Femur (tissue), 1 donor: ENCODE data around the gene ALDH3B1.

Source experiments
- DNase-seq: peaks from one replicate; pipeline ENCODE4 v3.0.0-alpha.2; 2017

The ALDH3B1 gene

DNA sequence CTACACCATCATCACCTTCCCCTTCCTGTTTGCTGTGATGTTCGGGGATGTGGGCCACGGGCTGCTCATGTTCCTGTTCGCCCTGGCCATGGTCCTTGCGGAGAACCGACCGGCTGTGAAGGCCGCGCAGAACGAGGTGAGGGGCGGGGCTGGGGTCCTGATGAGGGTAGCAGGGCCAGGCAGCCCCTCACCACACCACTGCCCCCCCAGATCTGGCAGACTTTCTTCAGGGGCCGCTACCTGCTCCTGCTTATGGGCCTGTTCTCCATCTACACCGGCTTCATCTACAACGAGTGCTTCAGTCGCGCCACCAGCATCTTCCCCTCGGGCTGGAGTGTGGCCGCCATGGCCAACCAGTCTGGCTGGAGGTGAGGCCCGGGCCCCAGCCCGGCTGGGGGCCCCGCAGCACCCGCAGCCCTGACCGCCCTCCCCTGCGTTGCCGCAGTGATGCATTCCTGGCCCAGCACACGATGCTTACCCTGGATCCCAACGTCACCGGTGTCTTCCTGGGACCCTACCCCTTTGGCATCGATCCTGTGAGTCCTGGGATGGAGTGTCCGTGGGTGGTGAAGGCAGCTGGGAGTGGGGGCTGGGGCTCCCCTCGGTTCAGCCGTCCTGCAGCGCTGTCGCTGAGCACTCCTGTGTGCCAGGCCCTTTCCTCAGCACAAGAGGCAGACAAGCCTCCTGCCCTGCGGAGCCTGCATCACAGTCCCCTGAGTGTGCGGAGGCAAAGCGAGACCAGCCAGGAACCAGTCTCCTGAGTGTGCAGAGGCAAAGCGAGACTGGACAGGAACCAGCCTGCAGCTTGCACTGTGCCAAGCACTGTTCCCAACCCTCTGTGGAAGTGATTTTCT lies 37.5 kb downstream of the ALDH3B1 start:
- DNase-seq: no peak

DNA sequence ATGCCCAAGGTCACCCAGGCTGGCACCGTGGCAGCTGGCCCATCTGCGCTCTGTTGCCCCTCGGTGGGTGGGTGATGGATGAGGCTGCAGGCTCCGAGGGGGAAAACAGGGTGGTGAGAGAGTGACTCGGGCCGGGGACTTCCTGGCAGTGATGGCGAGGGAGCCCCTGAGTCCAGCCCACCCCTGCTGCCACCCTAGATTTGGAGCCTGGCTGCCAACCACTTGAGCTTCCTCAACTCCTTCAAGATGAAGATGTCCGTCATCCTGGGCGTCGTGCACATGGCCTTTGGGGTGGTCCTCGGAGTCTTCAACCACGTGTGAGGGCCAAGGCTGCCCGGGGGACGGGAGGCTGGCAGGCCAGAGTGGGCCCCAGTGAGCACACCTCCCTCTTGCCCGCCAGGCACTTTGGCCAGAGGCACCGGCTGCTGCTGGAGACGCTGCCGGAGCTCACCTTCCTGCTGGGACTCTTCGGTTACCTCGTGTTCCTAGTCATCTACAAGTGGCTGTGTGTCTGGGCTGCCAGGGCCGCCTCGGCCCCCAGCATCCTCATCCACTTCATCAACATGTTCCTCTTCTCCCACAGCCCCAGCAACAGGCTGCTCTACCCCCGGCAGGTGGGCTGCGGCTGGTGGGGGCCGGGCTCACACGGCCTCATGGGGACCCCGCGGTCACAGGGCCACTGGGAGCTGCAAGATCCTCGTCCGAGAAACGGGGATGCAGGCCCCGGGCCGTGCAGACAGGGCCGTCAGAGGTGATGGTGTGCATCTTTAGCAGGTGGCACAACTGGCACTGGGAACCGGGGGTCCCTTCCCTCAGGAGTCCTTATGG lies 38.8 kb downstream of the ALDH3B1 start:
- DNase-seq: no peak

DNA sequence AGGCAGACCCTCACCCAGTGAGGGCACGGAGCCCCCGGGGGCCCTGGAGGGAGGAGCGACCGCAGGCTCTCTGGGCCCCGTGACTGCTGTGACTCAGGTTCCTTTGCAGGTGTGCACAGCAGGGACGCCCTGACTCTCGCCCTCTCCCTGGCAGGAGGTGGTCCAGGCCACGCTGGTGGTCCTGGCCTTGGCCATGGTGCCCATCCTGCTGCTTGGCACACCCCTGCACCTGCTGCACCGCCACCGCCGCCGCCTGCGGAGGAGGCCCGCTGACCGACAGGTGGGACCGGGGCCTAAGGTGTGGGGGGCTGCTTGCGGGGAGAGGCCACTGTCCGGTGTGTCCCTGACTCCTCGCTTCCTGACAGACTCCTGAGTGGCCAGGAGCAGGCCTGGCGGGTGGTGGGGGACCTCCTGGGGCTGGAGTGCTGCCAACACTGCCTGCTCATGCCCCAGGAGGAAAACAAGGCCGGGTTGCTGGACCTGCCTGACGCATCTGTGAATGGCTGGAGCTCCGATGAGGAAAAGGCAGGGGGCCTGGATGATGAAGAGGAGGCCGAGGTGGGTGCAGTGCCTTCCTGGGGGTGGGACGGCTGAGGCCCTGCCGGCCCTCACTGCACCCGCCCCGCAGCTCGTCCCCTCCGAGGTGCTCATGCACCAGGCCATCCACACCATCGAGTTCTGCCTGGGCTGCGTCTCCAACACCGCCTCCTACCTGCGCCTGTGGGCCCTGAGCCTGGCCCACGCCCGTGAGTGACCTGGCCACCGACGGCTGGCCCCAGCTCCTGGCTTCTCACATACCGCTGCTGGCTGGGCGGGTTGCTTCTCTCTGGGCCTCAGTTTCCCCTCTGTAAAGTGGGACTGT lies 39.6 kb downstream of the ALDH3B1 start:
- no peak for DNase-seq

DNA sequence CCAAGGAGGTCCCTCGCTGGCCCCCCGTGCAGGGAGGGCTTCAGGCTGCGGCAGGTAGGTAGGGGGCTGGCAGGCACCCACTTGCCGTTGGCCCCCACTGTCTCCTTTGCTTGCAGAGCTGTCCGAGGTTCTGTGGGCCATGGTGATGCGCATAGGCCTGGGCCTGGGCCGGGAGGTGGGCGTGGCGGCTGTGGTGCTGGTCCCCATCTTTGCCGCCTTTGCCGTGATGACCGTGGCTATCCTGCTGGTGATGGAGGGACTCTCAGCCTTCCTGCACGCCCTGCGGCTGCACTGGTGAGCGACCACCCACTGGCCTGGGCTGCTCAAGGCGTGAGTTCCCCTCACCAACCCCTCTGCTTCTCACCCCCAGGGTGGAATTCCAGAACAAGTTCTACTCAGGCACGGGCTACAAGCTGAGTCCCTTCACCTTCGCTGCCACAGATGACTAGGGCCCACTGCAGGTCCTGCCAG lies 40.3 kb downstream of the ALDH3B1 start:
- DNase-seq: no peak

DNA sequence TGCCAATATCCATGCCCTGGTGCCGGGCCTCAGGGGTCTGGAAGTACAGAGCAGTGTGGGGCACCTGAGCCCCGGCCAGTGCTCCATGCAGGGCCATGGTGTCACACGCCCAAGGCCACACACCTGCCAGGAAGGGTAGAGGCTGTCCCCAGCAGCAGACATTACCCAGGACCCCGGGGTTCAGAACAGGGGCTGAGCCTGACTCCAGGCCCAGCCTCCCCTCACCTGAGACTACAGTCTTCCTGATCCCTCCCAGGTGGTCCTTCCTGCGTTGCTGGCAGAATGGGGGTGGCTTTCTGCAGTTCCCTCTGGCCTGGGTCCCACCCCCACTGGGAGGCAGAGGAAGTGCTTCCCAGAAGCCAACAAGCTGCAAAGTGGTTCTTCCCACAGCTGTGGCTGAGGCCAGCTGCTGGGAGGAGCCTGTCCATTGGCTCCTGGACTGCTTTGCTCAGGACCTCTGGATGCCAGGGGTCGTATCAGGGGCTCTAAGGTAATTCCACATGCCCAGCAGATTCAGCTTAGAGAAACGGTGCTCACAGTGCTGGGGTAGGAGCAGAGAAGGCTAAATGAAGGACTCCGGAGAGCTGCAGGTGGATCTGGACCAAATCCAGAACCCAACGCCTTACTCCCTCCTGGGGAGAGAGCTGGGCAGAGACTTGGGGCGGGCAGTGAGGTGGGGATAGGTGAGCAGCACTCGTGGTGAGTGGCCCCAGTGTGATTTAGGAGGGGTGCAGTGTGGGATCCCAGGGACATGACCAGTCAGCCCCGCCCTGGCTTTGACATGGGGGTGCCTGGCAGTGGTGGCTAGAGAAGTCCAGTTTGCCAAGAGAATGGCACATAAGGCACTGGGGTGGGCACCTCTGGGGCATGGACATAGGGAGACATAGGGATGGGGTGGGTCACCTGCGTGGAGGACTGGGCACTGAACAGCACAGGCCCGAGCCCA lies 41.3 kb downstream of the ALDH3B1 start:
- no peak for DNase-seq

DNA sequence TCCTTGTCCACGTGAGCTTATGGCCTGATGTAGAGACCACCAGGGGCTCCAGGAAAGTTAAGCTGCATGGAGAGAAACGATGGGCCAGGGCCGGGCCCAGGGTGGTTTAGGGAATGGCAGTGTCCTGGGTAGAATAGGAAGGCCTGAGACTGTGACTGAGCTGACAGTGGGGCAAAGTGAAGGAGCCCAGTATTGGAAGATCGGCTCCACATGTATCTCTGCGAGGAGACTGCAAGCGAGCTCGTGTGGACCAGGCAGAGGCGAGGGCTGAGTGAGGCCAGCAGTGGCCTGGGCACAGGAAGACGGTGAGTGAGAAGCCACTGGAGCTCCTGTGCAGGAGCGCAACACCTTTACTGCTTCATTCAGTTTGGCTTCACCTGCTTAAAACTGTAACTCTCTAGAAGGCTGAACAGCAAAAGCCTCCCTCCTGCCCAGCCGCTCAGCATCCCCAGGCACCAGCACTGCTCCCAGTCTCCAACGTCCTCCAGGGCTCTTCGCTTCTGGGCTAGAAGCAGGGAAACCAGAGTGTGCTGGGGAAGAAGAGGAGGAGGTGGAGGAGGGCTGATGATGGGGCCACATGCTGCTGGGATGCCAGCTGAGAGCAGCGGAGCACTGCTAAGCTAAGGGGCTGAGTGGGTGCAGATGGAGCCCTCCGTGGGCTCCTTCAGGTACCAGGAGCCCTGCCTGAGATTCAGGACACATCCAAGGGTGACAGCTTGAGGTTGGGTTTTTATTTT lies 42.2 kb downstream of the ALDH3B1 start:
- no peak for DNase-seq

DNA sequence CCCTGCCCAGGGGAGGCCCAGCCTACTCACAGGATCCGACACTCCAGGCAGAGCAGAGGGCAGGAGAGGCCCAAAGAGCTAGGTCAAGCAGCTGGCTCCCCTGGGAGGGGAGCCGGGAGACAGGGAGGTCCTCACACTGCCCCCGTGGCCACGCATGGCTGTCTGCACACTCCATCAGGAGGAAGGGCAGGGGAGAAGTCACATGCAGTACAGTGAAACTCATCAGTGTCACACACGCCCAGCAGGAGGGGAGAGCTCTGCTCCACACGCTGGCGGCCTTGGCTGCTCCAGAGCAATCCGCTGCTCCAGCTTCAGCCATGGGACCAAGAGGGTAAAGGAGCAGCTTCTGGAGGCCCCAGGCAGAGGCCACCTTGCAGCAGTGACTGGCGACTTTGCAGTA lies 43.0 kb downstream of the ALDH3B1 start:
- DNase-seq: no peak

DNA sequence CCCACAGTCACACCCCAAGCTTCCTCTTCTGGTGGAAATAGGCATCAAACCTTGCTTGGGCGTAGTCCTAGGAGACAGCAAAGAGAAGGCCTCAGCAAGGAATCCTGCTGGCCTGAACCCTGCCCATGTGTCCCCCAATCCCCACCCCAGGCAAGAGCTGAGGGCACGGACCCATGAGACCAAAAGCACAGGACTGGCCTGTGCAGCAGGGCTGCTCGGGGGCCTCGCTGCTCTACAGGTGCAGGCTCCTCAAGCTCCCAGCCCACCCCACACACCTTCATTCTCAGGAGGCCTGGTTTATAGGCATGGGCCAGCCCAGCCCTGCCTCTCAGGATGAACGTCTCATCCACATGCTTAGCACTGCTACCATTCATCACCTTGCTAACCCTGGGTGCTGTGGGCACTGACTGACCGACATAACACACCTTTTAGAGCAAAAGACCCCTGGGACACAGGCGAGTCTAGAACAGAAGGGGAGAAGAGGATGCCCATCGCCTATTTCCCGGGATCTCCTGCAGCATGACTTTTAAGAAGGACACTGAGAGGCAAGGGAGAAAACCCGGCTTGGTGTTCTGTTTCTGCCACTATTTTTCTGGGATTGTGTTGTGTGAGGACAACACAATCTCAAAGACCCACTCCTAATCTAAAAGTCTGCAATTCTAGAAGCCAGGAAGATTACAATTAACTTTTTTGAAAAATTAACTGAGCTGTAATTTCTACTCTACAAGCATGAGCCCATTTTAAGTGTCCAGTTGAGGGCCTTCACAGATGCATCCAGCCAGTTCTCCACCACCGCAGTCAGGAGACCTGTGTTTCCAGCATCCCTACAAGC lies 44.1 kb downstream of the ALDH3B1 start:
- no peak for DNase-seq

DNA sequence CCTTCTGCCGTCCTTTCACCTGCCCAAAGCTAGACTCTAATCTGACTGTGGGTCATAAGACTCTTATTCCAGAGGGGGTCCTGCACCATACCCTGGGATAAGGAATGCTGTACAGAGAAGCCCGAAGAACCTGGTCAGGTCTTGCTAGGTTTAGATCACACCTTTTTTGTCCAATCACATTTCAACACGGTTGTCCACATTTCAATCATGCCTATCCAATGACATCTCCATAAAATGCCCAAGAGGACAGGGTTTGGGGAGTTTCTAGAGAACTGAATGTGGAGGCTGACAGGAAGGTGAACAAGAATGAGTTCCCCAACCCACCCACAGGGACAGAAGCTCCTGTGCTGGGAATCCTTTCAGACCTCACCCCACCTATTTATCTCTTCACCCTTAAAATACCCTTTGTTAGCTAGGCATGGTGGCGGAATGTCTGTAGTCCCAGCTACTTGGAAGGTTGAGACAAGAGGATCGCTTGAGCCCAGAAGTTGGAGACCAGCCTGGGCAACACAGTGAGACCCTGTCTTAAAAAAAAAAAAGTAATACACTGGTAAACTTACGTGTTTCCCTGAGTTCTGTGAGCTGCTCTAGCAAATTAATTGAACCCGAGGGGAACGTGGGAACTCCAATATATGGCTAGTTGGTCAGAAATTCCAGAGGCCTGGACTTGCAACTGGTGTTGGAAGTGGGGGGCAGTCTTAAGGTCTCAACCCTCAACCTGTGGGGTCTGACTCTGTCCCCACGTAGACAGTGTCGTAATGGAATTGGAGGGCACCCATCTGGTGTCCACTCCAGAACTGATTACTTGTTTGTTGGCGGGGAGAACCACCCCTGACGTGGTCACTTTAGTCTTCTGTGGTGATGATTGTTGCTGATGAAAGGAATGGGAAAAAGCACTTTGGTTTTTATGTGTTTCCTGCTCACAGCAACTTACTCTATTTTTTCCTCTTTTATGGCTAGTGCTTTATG lies 46.5 kb downstream of the ALDH3B1 start:
- no peak for DNase-seq

DNA sequence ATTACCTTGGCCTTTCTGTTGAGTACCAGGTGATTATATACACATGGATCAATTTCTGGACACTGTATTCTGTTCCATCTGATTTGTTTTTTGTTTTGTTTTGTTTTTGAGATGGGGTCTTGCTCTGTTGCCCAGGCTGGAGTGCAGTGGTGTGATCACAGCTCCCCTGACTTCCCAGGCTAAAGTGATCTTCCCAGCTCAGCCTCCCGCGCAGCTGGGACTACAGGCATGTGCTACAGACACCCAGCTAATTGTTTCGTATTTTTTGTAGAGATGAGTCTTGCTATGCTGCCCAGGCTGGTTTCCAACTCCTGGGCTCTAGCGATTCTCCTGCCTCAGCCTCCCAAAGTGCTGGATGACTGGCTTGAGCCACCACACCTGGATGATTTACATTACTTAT lies 47.7 kb downstream of the ALDH3B1 start:
- DNase-seq: no peak

DNA sequence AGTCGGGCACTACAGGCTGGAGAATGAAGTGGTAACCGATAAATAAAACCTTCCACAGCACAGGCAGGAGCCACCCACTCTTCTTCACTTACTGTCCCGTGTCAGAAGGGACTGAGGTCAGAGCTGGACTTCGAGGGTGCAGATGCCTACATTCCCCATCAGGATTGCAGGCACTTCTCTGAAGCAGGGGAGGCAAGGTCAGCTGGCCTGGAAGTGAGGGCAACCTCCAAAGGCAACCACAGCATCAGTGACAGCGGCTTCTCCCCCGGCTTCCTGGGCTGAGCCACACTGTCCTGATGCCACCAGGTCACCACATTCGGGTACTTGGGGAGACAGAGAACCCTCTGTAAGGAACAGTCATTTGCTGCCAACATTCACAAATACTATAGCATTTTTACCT lies 51.4 kb downstream of the ALDH3B1 start:
- DNase-seq: no peak

DNA sequence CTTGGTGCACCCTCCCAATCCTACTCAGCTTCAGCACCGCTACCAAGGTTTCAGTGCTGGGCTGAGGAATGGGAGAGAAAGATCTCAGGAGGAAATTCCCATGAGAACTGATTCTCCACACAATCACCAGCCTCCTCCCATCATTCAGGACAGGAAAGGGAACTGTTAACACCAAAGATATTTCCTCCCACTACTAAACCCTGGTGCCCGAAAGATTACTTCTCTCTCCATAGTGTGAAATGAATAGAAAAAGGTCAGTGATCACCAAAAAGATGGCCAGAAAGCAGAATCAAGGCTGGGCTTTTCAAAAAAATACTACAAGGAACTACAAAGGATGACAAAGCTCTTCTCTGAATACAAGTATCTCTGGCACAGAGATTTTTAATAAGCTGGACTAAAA lies 54.8 kb downstream of the ALDH3B1 start:
- DNase-seq: no peak

DNA sequence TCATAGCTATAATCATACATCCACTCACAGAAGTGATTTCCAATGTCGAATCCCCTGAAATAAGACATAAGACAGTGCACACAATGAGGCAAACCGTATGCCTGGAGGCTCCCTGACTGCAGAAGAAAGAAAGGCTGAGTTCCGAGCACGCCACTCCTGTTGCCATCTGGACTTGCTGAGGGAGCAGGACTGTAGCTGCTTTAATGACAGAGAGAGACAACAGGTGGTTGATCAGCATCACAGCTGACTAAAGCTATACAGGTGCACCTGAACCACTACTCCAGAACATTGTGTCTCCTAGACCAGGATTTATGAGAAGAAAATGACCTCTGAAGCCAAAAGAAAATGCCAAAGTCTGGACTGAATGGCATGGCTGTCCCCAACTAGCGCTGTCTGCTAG lies 55.7 kb downstream of the ALDH3B1 start:
- no peak for DNase-seq

DNA sequence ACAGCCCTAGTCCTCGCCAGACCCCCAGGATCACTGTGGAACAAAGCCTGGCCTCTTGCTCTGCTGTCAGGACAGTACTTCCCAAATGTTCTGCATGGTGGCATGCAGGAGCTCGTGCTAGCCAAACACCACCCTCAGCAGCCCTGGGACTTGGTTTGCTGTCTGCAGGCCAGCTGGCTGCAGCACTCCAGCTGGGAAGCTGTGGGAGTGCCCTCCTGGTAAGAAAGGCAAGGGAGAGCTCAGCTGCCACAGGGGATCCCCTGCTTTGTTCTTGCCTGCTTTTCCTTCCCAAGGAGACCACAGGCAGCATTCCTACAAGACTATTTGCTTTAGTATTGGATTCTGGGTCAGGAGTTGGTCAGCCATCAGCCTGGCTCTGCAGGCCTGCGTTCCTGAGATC lies 56.6 kb downstream of the ALDH3B1 start:
- no peak for DNase-seq

DNA sequence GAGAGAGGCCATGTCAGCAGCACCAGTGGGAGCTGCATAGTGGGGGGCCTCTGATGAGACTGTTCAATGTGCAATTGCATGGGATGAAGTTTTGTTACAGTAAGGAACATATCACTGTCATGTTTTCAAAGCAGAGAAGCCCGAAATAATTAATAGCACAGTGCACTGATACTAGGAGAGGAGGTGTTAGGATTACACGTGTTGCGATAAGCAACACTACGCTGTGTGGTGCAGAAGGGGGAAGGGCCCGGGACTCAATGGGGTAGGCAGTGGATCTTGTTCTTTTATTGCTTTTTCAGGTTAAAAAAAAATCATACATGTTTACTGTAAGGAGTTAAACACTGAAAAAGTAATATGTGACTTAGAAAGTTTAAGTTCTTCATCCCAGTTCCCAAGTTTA lies 57.9 kb downstream of the ALDH3B1 start:
- no peak for DNase-seq

DNA sequence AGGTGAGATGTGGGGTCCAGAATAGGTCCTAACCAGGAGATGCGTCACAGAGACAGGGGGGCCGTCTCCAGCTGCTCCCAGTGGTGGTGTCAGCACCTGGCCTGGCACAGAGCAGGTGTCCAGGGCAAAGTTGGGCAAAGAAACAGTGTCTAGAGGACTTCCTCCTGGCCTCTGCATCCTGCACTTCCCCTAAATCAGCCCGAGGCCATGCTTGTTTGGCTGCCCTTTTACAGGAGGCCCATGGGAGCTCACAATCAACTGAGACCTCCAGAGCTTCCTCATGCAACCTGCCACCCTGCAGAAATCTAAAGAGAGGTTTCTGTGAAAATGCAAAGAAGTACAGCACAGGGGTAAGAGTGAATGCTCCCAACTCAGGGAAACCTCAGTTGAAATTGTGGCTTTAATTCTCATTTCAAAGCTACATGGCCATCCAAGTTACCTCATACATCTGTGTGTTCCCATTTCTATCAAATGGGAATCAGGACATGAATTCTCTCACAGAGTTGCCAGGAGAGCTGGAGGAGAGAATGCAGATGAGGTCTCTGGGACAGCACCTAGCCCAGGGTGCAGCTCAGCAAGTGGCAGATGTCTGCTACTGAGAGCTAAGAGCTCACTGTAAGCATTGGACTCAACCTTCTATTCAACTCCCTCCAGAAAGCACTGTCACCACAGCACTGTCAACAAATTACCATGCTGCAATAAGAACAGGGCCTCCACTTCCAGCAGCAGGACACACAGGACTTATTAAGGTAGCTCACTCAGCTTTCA lies 61.3 kb downstream of the ALDH3B1 start:
- no peak for DNase-seq

DNA sequence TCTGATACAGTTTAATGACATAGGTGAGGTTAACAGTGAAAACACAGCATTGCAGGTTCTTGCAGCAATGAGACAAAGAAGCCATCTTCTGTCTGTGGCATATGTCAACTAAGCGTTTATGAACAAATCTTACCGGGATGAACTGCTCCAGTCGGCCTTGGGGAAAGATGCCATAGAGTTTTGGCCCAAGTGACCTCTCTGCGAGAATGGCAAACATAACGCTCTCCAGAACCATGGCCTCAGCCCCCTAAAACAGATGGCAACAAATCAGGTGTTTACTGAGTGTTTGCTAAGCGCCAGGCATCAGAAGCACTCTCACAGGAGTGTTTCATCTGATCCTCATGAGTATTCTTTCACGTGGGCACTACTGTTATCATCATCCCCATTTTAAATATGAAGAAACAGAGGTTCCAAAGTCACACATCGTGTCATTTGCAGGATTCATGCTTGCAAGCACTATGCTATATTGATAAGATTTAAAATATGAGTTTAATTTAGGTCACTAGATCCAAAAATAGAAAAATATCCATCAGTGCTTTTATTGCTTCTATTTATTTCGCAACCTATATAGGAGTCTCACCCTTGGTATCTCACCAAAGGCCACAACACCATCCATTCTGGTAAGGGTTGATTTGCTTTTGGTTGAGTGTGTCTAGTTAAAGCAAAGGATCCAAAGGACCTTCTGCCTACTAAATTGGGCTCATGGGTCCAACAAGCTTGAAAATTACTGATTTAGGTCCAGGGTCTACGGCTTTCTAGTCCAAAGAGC lies 64.6 kb downstream of the ALDH3B1 start:
- DNase-seq: no peak
